ENCODE measurements around the gene NOP9. TPM values are rescaled to one million over a fixed set of nuclear protein-coding genes. Genes with fewer than 3 reads are reported as not detected.

The NOP9 gene
- total RNA-seq, 2 donors from 2014 or later = 21.2 to 22.9 TPM

DNA sequence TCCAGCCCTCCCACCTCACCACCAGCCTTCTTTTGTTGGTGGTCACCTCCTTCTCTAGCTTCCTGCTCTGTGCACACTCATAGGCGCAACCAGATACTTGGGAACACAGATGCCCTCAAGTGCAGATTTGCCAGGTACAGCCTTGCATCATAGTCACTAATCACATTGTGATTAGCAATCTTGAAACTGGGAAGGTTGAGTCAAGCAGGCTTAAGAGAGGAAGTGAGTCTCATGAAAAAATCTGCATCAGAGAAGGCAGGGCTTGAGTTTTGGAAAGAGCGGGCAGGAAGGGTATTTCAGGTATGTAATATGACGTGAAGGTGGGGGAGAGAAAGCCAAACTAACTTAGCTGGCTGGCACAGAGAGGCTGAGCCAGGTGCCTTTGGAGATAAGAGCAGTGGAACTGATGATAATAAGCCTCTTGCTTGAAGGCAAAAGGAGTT is 25.5 kb upstream of the NOP9 start:
- Histone ChIP-seq H3K4me3 (no peak overlapping the region), H3K9me3 (no peaks in the 10 kb centered on the region), H3K36me3 (no peaks in the 10 kb centered on the region), H3K27me3 (replicated peaks; ENCODE audit: insufficient read depth) (no peaks in the 10 kb centered on the region), H3K27ac (no peak overlapping the region), H3K4me1 (replicated peaks) (no peaks in the 10 kb centered on the region)
- TF ChIP-seq POLR2AphosphoS5 (IDR thresholded peaks at IDR 0.05) = peak; percentile 4
- peak; percentile 31 for TF ChIP-seq POLR2A (IDR thresholded peaks at IDR 0.05)
- no peak for TF ChIP-seq CTCF (IDR thresholded peaks at IDR 0.05)
- intact Hi-C loops (cut with DNase I) = no loop called here
- no peak for DNase-seq (ENCODE audit: low spot score)
- WGBS = 75% methylated on average over 3 of the region's 3 CpGs

DNA sequence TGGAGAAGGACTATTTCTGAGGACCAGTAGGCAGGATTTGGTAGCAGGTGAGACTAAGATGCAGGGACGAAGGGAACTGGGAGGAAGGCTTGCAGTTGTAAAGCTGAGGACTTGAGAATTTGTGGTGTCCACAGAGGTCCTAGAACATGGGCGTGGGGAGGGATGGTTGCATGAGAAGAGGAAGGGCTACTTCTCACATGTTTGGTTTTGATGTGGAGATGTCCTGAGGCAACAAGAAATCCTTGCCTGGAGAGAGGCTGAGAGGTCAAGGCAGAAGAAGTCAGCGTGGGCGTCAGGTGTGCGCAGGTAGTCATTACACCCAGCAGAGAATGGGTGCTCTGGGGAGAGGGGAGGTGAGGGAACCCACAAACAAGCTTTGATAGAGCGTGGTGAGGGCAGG is 22.6 kb upstream of the NOP9 start:
- H3K4me1 ChIP-seq (replicated peaks) = no peaks in the 10 kb centered on the region
- 92% methylated on average over 6 of the region's 6 CpGs for WGBS
- H3K36me3 ChIP-seq = no peaks in the 10 kb centered on the region
- no peak for TF ChIP-seq CTCF (IDR thresholded peaks at IDR 0.05)
- TF ChIP-seq POLR2AphosphoS5 (IDR thresholded peaks at IDR 0.05) = no peak
- no peaks in the 10 kb centered on the region for H3K27me3 ChIP-seq (replicated peaks; ENCODE audit: insufficient read depth)
- intact Hi-C loops (cut with DNase I) = no loop called here
- DNase-seq (ENCODE audit: low spot score) = no peak
- no peaks in the 10 kb centered on the region for H3K9me3 ChIP-seq
- H3K27ac ChIP-seq = no peak overlapping the region
- H3K4me3 ChIP-seq = no peak overlapping the region

DNA sequence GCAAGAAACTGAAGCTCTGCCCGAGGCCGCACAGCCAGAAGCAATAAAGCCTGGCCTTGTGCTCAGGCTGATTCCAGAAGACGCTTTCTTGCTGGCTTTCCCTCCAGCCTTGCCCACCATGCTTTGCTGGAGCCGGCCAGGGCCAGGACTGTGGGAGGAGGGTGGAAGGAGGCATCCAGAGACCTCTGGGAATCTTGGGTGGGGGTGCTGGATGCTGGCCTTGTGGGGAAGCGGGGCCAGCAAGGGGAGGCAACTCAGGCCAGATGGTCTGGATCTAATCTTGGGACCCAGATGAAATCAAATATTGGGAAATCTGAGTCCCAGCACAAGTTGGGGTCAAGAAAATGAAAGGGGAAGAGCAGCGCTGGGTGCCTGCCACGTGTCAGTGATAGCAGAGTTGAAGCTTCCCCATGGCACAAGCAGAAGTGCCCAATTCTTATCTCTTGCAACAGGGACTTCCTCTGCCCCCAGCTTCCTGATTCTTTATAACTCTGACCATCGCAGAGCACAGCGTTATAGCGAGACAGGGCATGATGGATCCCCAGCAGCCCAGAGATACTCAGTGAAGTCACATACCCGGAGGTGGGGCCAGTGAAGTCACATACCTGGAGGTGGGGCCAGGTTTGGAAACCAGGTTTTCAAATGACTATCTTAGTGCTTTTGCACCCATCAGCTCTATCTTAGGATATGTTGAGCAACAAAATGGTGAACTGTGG is 21.9 kb upstream of the NOP9 start:
- intact Hi-C loops (cut with DNase I) = no loop called here
- TF ChIP-seq CTCF (IDR thresholded peaks at IDR 0.05) (no peak), POLR2AphosphoS5 (IDR thresholded peaks at IDR 0.05) (no peak), POLR2A (IDR thresholded peaks at IDR 0.05) (no peak)
- 83% methylated on average over 11 of the region's 11 CpGs for WGBS

GRCh38 chr14:24278424-24278823 is 21.2 kb upstream of the NOP9 start:
- Histone ChIP-seq H3K27me3 (replicated peaks; ENCODE audit: insufficient read depth) (no peaks in the 10 kb centered on the region), H3K36me3 (no peaks in the 10 kb centered on the region), H3K4me1 (replicated peaks) (no peaks in the 10 kb centered on the region), H3K4me3 (no peak overlapping the region), H3K9me3 (no peaks in the 10 kb centered on the region), H3K27ac (no peak overlapping the region)
- TF ChIP-seq POLR2A (IDR thresholded peaks at IDR 0.05) (no peak), POLR2AphosphoS5 (IDR thresholded peaks at IDR 0.05) (no peak), CTCF (IDR thresholded peaks at IDR 0.05) (no peak)
- intact Hi-C loops (cut with DNase I) = no loop called here
- DNase-seq (ENCODE audit: low spot score) = no peak
- 91% methylated on average over 5 of the region's 5 CpGs for WGBS

More for the DNA sequence above, 21.9 kb upstream of the NOP9 start:
- Histone ChIP-seq H3K27me3 (replicated peaks; ENCODE audit: insufficient read depth) (no peaks in the 10 kb centered on the region), H3K4me1 (replicated peaks) (no peaks in the 10 kb centered on the region), H3K9me3 (no peaks in the 10 kb centered on the region), H3K27ac (no peak overlapping the region), H3K36me3 (no peaks in the 10 kb centered on the region), H3K4me3 (no peak overlapping the region)
- no peak for DNase-seq (ENCODE audit: low spot score)
